M059J (cell line): ENCODE measurements around the gene CD86. TPM values are rescaled to one million over a fixed set of nuclear protein-coding genes. Genes with fewer than 3 reads are reported as not detected.
"Not testable (repeated sequence)": the region's sequence is repeated elsewhere in the genome, so short reads cannot be mapped to it uniquely, and the experiment has no call there.

Experiments used
- DNase-seq: peaks from one replicate; pipeline ENCODE4 v3.0.0-alpha.2; 2012; ENCODE audit warnings: low read depth
- total RNA-seq: library from RNA; depleted of rRNA; stranded (reverse); fragments of >200 nt; shearing (Covaris generic); gene quantifications from 2 replicates; pipeline ENCODE4 v1.2.3, GENCODE V29; 2014; rRNA removed

CD86 gene
- total RNA-seq, 1 experiment from 2014 or later = not detected

DNA sequence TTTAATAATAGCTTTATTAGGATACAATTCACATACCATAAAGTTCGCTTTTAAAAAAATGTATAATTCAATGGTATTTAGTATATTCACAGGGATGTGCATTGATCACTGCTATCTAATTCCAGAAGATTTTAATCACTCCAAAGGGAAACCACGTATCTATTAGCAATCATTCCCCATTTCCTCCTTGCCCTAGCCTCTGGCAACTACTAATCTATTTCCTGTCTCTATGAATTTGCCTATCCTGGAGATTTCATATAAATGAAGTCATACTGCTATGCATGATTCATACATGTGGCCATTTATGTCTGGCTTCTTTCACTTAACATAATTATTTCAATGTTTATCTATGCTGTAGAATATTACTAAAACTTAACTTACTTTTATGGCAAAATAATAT lies 96.3 kb downstream of the CD86 start:
- peak; percentile 31 for DNase-seq

DNA sequence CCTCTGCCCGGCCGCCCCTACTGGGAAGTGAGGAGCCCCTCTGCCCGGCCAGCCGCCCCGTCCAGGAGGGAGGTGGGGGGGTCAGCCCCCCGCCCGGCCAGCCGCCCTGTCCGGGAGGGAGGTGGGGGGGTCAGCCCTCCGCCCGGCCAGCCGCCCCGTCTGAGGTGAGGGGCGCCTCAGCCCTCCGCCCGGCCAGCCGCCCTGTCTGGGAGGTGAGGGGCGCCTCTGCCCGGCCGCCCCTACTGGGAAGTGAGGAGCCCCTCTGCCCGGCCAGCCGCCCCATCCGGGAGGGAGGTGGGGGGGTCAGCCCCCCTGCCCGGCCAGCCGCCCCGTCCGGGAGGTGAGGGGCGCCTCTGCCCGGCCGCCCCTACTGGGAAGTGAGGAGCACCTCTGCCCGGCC lies 109.8 kb downstream of the CD86 start:
- not testable (repeated sequence) for DNase-seq

DNA sequence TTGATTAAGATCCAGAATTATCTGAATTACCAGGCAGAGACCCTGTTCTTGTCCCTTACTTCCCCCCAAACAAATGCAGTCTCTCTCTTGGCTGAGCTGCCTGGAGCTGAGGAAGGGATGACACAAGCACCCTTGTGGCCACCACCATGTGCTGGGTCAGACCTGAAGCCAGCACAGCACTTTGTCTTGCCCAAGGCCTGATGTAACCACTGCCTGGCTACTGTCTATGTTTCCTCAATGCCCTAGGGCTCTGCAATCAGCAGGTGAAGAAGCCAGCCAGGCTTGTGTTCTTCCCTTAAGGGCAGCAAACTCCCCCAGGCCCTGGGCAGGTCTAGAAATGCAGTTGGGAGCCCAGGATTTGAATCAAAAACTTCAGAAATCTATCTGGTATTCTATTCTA lies 112.5 kb downstream of the CD86 start:
- no peak for DNase-seq

DNA sequence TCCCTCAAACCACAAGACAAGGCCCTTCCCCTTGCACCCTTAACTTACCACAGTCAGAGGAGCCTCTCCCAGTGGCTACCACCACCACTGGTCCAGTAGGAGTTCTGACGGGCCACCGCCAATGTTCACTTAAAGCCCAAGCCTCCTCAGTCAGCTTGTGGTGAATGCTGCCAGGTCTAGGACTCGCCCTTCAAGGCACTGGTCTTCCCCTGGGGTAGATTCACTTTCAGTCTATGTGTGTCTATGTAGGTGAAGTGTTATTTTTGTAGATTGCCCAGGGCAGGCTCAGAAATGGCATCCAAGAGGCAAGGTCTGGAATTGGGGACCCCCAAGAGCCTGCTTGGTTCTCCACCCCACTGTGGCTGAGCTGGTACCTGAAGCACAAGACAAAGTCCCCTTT lies 112.9 kb downstream of the CD86 start:
- DNase-seq = no peak

DNA sequence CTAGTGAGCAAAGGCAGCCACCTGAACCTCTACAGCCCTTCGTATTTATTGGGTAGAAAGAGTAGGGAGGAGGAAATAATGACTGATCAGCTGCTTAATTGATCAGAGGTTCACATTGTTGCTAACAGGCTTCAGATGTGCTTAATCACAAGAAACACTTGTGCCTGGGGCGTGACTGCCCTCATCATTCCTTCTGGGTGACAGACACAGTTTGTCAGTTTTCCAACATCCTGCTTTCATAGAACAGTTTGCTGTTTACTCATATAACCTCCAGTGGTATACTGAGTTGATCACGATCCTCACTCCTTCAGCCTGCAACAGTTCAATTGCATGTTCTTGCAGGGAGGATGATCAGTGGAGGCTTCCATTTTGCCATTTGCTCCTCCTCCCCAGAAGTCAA lies 114.7 kb downstream of the CD86 start:
- peak; percentile 44 for DNase-seq

Other genes with a start within 250 kb of the CD86 start
- 25.0 and 28.5 TPM in 2 replicates for gene IQCB1, start 220.3 kb upstream of the CD86 start, total RNA-seq
- gene EAF2, start 220.2 kb upstream of the CD86 start, total RNA-seq = 8.3 and 9.3 TPM in 2 replicates
- gene SLC15A2, start 161.0 kb upstream of the CD86 start, total RNA-seq = 0.32 and 0.37 TPM in 2 replicates
- gene ILDR1, start 33.1 kb upstream of the CD86 start, total RNA-seq = not detected in 2 replicates
- gene CASR, start 128.3 kb downstream of the CD86 start, total RNA-seq = not detected in 2 replicates